OCI-LY3 (cell line): Measurements from ENCODE around the gene BOC.

ENCODE experiments used
- EZH2phosphoT487 ChIP-seq: fragments of 200-600 bp; shearing (Covaris generic); IDR thresholded peaks from 2 replicates; pipeline ENCODE4 v1.6.1; 2018; ENCODE audit warnings: antibody characterized with exemption, mixed run types, low read depth
- TF ChIP-seq, protein P1 (sequence below): fragments of 200-600, 300-600 bp; sonication (generic); IDR thresholded peaks from 2 replicates; pipeline ENCODE4 v1.5.1; 2014; ENCODE audit warnings: antibody characterized with exemption, low read length, low read depth

- TF ChIP-seq, protein P1, sequence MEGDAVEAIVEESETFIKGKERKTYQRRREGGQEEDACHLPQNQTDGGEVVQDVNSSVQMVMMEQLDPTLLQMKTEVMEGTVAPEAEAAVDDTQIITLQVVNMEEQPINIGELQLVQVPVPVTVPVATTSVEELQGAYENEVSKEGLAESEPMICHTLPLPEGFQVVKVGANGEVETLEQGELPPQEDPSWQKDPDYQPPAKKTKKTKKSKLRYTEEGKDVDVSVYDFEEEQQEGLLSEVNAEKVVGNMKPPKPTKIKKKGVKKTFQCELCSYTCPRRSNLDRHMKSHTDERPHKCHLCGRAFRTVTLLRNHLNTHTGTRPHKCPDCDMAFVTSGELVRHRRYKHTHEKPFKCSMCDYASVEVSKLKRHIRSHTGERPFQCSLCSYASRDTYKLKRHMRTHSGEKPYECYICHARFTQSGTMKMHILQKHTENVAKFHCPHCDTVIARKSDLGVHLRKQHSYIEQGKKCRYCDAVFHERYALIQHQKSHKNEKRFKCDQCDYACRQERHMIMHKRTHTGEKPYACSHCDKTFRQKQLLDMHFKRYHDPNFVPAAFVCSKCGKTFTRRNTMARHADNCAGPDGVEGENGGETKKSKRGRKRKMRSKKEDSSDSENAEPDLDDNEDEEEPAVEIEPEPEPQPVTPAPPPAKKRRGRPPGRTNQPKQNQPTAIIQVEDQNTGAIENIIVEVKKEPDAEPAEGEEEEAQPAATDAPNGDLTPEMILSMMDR: no peak
- no peak for TF ChIP-seq EZH2phosphoT487
These were observed 73.2 kb downstream of the BOC start for GRCh38 chr3:113284453-113285050.
